Central memory CD8-positive, alpha-beta T cell (primary cell): ENCODE measurements around the gene ARHGAP6.
A peak's percentile ranks its signal among the peaks of the same experiment; 100 is the strongest.
"Not testable (repeated sequence)": the region's sequence is repeated elsewhere in the genome, so short reads cannot be mapped to it uniquely, and the experiment has no call there.

Experiments
- ATAC-seq: fragments of 150-1000 bp; cut with Tn5 transposase; replicated peaks from 2 replicates; pipeline ENCODE4 v1.10.0; 2022; ENCODE audit warnings: mild to moderate bottlenecking, moderate FRiP score, moderate number of reproducible peaks; ENCODE audit not compliant: poor library complexity, severe bottlenecking; ENCODE audit errors: extremely low read depth
- DNase-seq, 2 donors: peaks; one replicate each; pipeline ENCODE4 v3.0.0; 2021; ENCODE audit warnings: low spot score in 2 of 2
- H3K27ac Mint-ChIP-seq: one replicate; pipeline ENCODE4 v1.8.0; 2022; ENCODE audit warnings: low read depth, mild to moderate bottlenecking, moderate library complexity, mixed read lengths
- H3K27me3 Mint-ChIP-seq: one replicate; pipeline ENCODE4 v1.8.0; 2022; ENCODE audit warnings: mixed read lengths
- H3K36me3 Mint-ChIP-seq: one replicate; pipeline ENCODE4 v1.8.0; 2022; ENCODE audit warnings: mild to moderate bottlenecking, moderate library complexity, mixed read lengths; ENCODE audit not compliant: insufficient read depth
- H3K4me1 Mint-ChIP-seq: one replicate; pipeline ENCODE4 v1.8.0; 2022; ENCODE audit warnings: mixed read lengths
- H3K4me3 Mint-ChIP-seq: one replicate; pipeline ENCODE4 v1.8.0; 2022; ENCODE audit warnings: mild to moderate bottlenecking, moderate library complexity, mixed read lengths
- H3K9me3 Mint-ChIP-seq: one replicate; pipeline ENCODE4 v1.8.0; 2022; ENCODE audit warnings: mixed read lengths

Gene ARHGAP6

GRCh38 chrX:11588097-11588496 lies 77.6 kb downstream of the ARHGAP6 start:
- Mint-ChIP-seq H3K27ac (no peak overlapping the region), H3K36me3 (no peaks in the 10 kb centered on the region), H3K4me3 (no peak overlapping the region), H3K27me3 (peaks cover 8% of the 10 kb centered on the region), H3K9me3 (no peaks in the 10 kb centered on the region), H3K4me1 (peaks cover 9% of the 10 kb centered on the region)
- ATAC-seq (no peak), DNase-seq (no peak)

- no peak for ATAC-seq
- Mint-ChIP-seq H3K27ac (no peak overlapping the region), H3K36me3 (no peaks in the 10 kb centered on the region), H3K27me3 (peaks cover 8% of the 10 kb centered on the region), H3K4me3 (no peak overlapping the region), H3K9me3 (no peaks in the 10 kb centered on the region), H3K4me1 (no peaks in the 10 kb centered on the region)
- no peak for DNase-seq
These were observed 80.5 kb downstream of the ARHGAP6 start for GRCh38 chrX:11585174-11585573.

GRCh38 chrX:11580789-11581188 lies 84.9 kb downstream of the ARHGAP6 start:
- no peak for DNase-seq
- Mint-ChIP-seq H3K36me3 (no peaks in the 10 kb centered on the region), H3K27ac (no peak overlapping the region), H3K4me1 (no peaks in the 10 kb centered on the region), H3K4me3 (no peak overlapping the region), H3K9me3 (no peaks in the 10 kb centered on the region), H3K27me3 (peaks cover 15% of the 10 kb centered on the region)
- ATAC-seq = no peak

GRCh38 chrX:11579636-11580600 lies 85.8 kb downstream of the ARHGAP6 start:
- no peak for ATAC-seq
- Mint-ChIP-seq H3K27me3 (peaks cover 15% of the 10 kb centered on the region), H3K4me3 (no peak overlapping the region), H3K9me3 (no peaks in the 10 kb centered on the region), H3K27ac (no peak overlapping the region), H3K4me1 (no peaks in the 10 kb centered on the region), H3K36me3 (no peaks in the 10 kb centered on the region)
- no peak for DNase-seq

- H3K4me3 Mint-ChIP-seq, H3K9me3 Mint-ChIP-seq, H3K4me1 Mint-ChIP-seq, H3K36me3 Mint-ChIP-seq, H3K27ac Mint-ChIP-seq, ATAC-seq, DNase-seq: not testable (repeated sequence)
- peaks cover 15% of the 10 kb centered on the region for H3K27me3 Mint-ChIP-seq
These were observed 87.4 kb downstream of the ARHGAP6 start for GRCh38 chrX:11578301-11578700.

GRCh38 chrX:11577603-11578002 lies 88.1 kb downstream of the ARHGAP6 start:
- H3K4me1 Mint-ChIP-seq = no peaks in the 10 kb centered on the region
- H3K9me3 Mint-ChIP-seq = no peaks in the 10 kb centered on the region
- no peaks in the 10 kb centered on the region for H3K36me3 Mint-ChIP-seq
- no peak overlapping the region for H3K27ac Mint-ChIP-seq
- H3K4me3 Mint-ChIP-seq = no peak overlapping the region
- peaks cover 15% of the 10 kb centered on the region for H3K27me3 Mint-ChIP-seq
- DNase-seq = no peak
- ATAC-seq = no peak

- Mint-ChIP-seq H3K27ac (no peak overlapping the region), H3K36me3 (no peaks in the 10 kb centered on the region)
- ATAC-seq = no peak
These were observed 90.4 kb downstream of the ARHGAP6 start for GRCh38 chrX:11575332-11575731.

GRCh38 chrX:11567528-11568220 lies 98.0 kb downstream of the ARHGAP6 start:
- Mint-ChIP-seq H3K36me3 (no peaks in the 10 kb centered on the region), H3K9me3 (no peaks in the 10 kb centered on the region), H3K27me3 (no peaks in the 10 kb centered on the region), H3K27ac (no peak overlapping the region), H3K4me3 (no peak overlapping the region), H3K4me1 (no peaks in the 10 kb centered on the region)
- no peak for ATAC-seq
- DNase-seq = no peak

More at GRCh38 chrX:11575332-11575731, 90.4 kb downstream of the ARHGAP6 start:
- DNase-seq = no peak
- Mint-ChIP-seq H3K27me3 (peaks cover 15% of the 10 kb centered on the region), H3K4me3 (no peak overlapping the region), H3K9me3 (no peaks in the 10 kb centered on the region), H3K4me1 (no peaks in the 10 kb centered on the region)

GRCh38 chrX:11566789-11567188 lies 98.9 kb downstream of the ARHGAP6 start:
- ATAC-seq = no peak
- Mint-ChIP-seq H3K36me3 (no peaks in the 10 kb centered on the region), H3K27ac (no peak overlapping the region), H3K4me1 (no peaks in the 10 kb centered on the region), H3K27me3 (no peaks in the 10 kb centered on the region), H3K9me3 (no peaks in the 10 kb centered on the region), H3K4me3 (no peak overlapping the region)
- DNase-seq = no peak

GRCh38 chrX:11566173-11566572 lies 99.5 kb downstream of the ARHGAP6 start:
- H3K4me3 Mint-ChIP-seq = no peak overlapping the region
- no peaks in the 10 kb centered on the region for H3K4me1 Mint-ChIP-seq
- H3K9me3 Mint-ChIP-seq = no peaks in the 10 kb centered on the region
- ATAC-seq (no peak), DNase-seq (no peak)
- no peak overlapping the region for H3K27ac Mint-ChIP-seq
- no peaks in the 10 kb centered on the region for H3K36me3 Mint-ChIP-seq
- H3K27me3 Mint-ChIP-seq = no peaks in the 10 kb centered on the region

GRCh38 chrX:11564546-11564945 lies 101.2 kb downstream of the ARHGAP6 start:
- Mint-ChIP-seq H3K4me1 (no peaks in the 10 kb centered on the region), H3K27me3 (no peaks in the 10 kb centered on the region), H3K4me3 (no peak overlapping the region), H3K36me3 (no peaks in the 10 kb centered on the region), H3K27ac (no peak overlapping the region), H3K9me3 (no peaks in the 10 kb centered on the region)
- DNase-seq (no peak), ATAC-seq (no peak)

GRCh38 chrX:11562570-11562969 lies 103.2 kb downstream of the ARHGAP6 start:
- Mint-ChIP-seq H3K27ac (no peak overlapping the region), H3K4me1 (no peaks in the 10 kb centered on the region), H3K9me3 (no peaks in the 10 kb centered on the region), H3K36me3 (no peaks in the 10 kb centered on the region), H3K4me3 (no peak overlapping the region), H3K27me3 (no peaks in the 10 kb centered on the region)
- ATAC-seq = no peak
- DNase-seq = no peak

GRCh38 chrX:11558972-11559371 lies 106.7 kb downstream of the ARHGAP6 start:
- no peaks in the 10 kb centered on the region for H3K4me1 Mint-ChIP-seq
- ATAC-seq (no peak), DNase-seq (peak in 1 of 2 donors; percentile 11)
- no peaks in the 10 kb centered on the region for H3K36me3 Mint-ChIP-seq
- H3K9me3 Mint-ChIP-seq = no peaks in the 10 kb centered on the region
- no peak overlapping the region for H3K4me3 Mint-ChIP-seq
- peaks cover 15% of the 10 kb centered on the region for H3K27me3 Mint-ChIP-seq
- no peak overlapping the region for H3K27ac Mint-ChIP-seq
